ENCODE data around the gene CCDC187. TPM values are rescaled to one million over a fixed set of nuclear protein-coding genes. Genes with fewer than 3 reads are reported as not detected.

The CCDC187 gene
- total RNA-seq, 1 experiment from 2014 or later: not detected

DNA sequence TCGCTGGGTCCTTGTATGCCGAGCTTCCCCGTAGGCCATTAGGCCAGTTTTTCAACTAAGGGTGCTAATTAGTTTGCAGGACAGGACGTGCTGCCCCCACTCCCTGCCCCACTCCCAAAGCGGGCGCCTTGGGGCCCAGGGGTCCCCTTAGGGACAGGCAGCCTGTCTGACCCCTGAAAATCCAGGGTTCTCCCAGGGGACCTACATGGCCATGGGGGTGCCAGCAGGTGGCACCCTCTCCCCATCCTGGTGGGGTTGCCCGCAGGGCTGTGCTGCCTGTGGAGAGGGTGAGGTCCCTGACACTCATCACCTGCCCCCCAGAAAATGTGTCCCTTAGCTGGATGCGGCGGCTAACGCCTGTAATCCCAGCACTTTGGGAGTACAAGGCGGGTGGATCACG is 8.5 kb upstream of the CCDC187 start:
- no peak for DNase-seq (ENCODE audit: low spot score)

DNA sequence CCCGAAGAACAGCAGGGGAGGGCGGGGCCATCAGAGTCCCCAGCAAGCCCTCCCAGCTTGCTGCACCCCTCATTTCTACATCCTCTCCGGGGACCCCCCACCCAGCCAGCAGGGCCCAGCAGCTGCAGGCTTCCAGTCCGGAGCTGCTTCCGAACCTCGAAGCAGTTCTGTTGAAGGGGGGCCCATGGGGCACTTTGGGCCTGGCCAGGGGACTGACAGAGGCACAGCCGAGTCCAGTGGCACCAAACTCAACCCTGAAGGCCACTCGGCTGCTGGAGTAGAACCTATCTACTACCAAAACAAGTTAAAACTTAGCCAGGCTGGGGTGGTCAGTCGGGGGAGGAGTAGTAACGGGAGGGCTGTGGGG is 8.1 kb upstream of the CCDC187 start:
- DNase-seq (ENCODE audit: low spot score): no peak

DNA sequence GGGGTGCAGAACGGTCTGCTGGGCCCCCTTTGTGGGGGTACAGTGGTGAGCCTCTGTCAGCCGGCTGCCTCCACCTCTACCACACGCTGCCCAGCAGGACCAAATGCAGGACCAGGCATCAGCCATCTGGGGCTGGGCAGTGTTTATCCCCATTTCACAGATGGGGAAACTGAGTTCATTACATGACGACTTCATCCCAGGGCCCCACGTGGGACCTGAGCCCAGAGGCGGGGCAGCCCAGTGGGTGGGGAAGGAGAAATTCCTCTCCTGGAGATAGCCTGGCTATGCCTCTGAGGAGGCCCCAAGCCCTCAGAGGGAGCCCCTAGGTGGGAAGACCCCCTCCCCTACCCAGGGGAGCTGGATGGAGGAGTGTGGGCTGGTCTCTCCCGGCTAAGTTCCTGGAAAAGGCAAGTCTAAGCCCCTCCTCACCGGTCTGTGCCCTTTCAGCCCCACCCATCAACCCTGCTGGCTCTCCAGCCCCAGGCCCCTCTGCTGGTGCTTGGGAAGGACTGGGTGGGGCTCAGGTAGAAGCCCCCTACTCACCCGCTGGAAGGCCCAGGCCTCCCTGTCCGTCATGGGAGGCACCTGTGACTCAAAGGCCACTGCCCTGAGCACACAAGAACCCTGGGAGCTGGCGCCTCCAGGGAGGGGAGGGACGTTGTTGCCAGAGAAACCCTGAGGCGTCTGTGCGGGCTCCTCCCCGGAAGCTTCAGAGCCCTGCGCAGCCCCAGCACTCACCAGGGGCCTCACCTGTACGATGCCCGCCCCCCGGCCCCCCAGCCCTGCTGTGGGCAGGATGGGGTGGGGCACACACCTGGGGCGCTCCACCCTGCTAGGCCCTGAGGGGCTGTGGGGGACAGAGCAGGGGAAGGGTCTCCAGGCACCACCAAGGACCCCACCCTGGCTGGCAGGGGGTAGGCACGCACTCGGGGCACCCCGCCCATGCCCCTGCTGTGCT is 7.4 kb upstream of the CCDC187 start:
- no peak for DNase-seq (ENCODE audit: low spot score)

DNA sequence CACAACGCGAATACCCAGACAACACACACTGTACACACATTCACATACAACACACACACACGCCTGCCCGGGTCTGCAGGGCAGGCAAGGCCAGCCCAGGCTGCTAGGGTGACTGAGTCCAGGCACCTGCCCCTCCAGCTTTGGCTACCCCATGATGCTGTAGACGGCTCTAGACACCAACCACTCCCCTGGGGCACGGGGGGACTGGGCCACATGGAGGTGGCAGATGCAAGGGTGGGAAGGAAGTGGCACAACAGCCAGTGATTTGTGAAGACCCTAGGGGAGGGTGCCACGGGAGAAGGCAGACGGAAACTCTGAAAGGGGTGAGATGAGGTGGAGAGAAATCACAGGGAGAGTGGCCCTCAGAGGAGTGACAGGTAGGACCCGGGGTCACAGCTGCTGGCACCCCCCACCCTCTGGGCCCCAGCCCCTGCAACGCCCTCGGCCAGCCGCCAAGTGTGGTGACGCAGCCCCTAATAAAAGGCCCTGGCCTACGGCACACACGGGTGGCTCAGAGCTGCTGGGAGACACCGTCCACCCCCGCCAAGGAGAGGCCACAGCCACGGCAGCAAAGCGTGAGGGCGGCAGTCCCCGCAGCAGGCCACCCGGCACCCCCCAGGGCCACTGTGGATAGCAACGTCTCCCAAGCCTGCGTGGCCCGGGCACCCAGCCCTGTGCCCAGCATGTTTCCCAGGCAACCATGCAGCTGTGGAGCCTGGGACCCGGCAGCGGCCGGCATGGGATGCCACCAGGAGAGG is 6.6 kb upstream of the CCDC187 start:
- no peak for DNase-seq (ENCODE audit: low spot score)

DNA sequence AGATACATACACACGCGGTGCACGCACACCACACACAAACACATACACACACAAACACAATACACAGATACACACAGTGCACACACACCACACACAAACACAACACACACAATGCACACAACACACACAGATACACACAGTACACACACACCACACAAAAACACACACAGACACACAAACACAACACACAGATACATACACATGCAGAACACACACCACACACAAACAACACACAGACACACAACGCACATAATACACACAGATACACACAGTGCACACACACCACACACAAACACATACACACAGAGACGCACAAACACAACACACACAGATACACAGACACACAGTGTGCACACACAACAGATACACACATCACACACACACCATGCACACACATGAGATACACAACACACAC is 5.9 kb upstream of the CCDC187 start:
- no peak for DNase-seq (ENCODE audit: low spot score)

DNA sequence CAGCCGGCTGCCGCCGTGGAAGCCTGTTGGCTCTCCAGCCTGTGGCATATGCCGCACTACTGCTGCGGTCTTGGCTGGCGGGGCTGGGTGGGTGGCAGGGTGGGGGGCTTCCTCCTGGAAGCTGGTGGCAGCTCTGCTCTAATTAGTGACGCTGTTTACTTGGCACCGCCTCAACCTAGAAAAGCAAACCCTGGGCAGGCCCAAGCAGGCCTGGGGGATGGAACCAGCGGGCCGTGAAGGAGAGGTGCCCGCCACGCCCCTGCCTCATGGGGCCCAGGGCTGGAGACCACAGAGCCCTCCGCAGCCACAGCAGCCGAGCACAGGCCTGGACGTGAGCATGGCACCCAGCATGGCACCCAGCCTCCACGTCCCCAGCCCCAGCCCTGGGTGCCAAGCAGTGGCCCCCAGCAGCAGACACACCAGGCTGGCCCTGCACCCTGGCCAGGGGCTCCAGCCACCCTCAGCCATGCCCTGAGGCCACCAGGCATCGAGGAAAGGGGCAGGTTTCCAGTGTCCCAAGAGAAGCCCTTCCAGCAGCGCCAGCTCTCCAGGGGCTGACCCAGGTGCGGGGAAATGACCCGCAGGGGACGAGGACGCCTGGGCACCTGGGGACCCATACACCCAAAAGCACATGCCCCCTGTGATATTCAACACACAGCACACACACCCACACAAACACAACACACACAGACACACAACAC is 5.4 kb upstream of the CCDC187 start:
- DNase-seq (ENCODE audit: low spot score): no peak

DNA sequence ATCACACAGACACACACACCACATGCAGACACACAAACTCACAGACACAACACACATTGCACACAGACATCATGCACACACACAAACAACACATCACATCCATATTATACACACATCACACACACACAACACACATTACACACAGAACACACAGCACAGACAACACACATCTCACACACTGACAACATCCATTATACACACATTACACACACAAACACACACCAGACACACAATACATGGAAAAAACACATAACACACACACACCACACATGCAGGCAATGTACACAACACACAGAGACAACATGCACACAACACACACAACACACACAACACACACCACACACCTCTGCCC is 4.8 kb upstream of the CCDC187 start:
- no peak for DNase-seq (ENCODE audit: low spot score)

DNA sequence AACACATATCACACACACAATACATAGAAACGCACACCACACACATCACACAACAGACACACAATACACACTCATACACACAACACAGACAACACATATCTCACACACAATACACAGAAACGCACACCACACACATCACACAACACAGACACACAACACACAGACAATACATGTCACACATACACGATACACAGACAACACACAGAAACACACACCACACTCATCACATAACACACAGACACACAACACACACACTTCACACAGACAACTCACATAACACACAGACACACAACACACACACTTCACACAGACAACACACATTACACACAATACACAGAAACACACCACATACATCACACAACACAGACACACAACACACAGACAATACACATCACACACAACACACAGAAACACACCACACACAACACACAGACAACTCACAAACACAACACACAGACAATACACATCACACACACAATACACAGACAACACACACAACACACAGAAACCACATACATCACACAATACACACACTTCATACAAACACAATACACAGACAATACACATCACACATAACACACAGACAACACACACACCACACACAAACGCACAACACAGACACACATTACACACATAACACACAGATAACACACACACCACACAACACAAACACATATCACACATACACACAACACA is 4.3 kb upstream of the CCDC187 start:
- DNase-seq (ENCODE audit: low spot score): no peak

DNA sequence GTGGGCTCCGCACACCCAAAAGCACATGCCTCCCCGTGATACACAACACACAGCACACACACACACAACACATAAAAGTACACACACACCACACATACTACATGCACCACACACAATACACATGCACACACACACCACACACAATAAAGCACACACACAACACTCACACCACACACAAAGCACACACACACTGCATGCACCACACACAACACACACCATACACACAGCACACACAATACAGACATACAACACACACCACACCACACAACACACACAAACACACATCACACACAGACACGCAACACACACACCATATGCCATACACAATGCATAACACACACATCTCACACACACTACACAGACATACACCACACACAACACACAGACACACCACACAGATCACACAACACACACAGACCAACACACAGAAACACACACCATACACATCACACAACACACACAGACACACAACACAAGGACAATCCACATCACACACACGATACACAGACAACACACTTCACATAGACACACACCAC is 3.4 kb upstream of the CCDC187 start:
- no peak for DNase-seq (ENCODE audit: low spot score)

DNA sequence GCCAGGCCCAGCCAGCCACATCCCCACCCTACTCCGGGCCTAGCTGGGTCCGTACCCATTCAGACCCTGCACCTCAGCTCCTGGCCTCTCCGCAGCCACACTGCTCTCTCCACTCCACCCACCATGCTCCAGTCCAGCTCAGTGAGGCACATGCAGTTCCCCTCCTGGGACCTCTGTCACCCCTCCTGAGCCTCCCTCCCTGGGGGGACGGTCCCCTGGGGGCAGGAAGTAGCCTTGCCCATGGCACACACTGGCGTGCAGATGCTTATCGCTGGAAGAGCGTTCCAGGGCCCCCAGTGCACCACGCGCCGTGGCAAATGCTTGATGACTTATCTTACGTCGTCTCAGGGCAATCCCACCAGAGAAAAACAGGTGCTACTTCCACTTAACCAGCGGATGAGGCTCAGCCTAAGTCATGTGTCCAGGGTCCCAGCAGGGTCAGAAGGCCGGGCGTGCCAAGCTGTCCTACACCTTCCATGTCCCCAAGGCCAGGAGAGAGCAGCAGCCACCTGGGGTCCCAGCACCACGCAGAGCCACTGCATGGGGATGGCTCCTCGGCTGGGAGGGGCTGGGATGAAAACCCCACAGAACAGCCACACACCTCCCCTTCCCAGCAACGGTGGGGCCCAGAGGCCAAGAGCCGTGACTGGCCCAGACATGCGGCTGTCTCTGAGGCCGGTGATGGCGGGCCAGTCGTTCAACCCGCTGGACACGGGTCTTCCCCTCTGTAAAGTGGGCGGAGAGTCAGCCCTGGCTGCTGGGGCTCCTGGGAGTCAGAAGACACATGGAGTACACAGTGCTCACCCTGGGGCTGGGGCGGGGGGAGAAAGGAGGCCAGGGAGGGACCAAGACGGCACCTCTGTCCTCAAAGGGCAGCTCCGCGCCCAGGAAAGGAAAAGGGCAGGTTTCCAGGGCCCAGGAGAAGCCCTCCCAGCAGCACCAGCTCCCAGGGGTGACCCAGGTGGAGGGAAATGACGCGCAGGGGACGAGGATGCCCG is 2.6 kb upstream of the CCDC187 start:
- no peak for DNase-seq (ENCODE audit: low spot score)

DNA sequence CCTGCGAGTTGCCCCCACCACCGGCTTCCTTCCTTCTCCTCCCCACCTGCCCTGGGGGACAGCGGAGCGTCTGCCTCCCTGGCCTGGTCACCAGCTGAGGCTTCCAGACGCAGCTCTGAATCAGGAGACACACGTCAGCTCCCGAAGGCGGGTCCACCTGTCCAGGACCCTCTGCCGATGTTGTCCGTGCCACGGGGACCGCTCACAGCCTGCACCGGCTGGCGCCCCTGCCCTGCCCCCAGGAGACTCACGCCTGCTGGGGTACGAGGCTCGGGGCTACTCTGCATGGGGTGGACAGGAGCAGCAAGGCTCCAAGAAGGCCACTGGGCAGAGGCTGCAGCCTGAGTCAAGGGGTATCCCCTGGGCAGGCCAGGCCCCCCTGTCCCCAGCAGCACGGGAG is 1.9 kb upstream of the CCDC187 start:
- no peak for DNase-seq (ENCODE audit: low spot score)

DNA sequence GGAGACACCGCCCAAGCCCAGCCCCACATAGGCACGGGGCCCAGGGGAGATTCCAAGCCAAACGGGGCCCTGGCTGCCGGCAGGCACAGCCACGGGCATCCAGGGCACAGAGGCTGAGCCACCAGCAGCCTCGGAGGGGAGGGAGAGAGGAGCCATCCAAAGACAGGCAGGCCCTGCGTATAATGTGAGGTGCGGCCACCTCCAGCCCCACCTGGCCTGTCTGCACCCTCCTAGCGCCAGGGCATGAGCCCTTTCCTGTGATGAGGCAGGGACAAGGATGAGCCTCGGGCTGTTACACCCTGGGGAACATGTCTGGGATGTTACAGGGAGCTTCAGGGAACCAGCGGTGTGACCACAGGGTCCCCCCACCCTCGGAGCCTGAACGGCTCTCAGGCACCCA is 1.1 kb upstream of the CCDC187 start:
- no peak for DNase-seq (ENCODE audit: low spot score)

DNA sequence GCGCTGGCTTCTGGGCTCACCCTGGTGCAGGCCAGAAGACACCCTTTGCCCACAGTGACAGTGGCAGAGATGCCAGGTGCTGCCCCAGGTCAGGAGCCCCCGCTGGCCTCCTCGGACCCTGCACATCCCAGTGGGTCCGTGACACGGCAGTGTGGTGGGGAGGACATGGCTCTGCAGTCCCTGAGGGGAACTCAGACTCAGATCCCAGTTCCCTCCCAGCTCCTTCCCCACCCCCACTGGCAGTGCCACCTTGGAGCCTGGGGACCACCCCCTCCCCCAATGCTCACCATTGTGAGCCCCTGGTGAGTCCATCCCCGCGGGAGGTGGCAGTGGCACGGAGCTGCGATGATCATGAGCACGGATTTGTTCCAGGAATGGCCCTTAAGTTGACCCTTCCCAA is 562 bp upstream of the CCDC187 start:
- DNase-seq (ENCODE audit: low spot score): no peak

DNA sequence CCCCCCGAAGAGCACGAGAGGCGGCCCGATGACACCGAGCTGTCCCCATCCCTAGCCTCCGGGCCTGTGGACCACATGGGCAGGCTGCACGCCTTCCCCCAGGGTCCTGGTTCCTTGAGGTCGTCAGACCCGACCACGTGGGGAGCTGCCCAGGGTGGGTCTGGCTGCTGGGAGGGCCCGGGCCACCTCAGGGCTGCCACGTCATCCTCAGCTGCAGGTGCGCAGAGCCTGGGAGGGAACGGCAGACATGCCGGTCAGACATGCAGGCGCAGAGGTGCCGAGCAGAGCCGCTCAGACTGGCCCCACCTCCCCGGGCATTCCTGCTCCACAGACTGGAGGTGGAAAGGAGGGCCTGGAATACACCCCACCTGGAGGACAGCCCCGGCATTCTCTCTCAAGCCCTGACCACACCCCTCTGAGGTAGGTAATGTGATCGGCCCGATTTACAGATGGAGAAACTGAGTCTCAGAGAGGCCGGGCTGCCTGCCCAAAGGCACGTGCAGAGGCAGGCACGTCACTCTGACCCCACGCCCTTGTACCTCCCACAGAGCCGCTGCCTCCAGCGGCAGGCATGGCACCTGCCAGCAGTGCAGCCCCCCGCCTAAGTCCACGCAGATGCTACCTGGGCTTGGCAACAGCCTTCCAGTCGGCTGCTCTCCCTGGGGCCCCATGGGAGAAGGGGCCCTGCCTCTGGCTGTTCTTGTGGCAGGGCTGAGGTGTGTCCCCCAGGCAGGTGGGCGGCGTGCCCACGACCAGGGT is 649 bp downstream of the CCDC187 start:
- DNase-seq (ENCODE audit: low spot score): no peak

DNA sequence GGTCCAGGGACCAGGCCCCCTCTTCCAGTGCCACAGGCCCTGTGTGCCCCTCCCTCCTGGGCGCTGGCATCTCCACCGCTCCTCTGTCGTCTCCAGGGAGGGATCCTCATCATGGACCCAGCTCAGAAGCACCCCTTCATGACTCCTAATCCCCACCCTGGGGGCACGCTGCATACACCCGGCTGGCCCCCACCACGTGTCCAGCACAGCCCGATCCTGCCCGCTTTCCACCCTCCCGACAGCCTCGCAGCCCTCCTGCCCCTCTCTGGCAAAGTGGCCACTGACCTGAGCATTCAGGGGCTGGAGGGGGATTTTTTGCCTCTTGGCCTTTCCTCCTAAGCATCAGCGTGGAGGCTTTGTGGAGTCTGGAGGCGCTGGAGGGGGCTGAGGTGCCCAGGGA is 1.4 kb downstream of the CCDC187 start:
- no peak for DNase-seq (ENCODE audit: low spot score)

DNA sequence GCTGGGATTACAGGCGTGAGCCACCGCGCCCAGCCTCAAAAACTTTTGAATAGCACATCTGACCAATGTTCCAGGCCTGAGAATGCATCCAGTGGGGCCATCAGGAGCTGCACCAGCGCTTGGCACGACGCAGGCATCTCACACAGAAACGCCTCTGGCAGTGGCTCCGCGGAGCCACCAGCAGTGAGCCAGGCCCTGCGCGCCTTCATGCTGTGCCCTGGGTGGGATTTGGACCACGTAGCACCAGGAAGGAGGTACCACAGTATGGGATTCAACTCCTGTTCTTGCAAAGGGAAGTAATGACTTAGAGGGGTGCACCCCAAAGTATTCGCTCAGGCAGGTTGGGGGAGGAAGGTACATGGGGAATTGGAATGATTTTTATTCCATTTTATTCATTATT is 3.0 kb downstream of the CCDC187 start:
- no peak for DNase-seq (ENCODE audit: low spot score)

DNA sequence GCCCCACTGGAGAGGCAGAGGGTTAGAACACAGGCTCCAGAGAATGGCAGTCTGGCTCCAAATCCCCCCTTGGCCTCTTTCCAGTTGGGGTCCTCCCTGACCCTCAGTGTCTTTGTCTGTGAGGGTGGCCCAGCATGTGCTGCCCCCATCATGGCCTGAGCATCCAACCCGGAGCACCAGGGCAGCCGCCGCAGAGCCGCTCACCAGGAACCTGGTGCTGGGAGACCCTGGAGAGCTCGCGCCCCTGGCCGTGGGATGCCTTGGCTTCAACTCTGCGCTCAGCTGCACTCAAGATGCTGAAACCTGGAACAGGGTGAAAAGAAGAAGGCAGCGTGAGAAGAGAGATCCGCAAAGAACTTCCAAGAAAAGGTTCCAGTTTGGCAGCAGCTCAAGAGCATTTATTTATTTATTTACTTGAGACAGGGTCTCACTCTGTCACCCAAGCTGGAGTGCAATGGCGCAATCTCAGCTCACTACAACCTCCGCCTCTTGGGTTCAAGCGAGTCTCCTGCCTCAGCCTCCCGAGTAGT is 3.8 kb downstream of the CCDC187 start:
- no peak for DNase-seq (ENCODE audit: low spot score)

DNA sequence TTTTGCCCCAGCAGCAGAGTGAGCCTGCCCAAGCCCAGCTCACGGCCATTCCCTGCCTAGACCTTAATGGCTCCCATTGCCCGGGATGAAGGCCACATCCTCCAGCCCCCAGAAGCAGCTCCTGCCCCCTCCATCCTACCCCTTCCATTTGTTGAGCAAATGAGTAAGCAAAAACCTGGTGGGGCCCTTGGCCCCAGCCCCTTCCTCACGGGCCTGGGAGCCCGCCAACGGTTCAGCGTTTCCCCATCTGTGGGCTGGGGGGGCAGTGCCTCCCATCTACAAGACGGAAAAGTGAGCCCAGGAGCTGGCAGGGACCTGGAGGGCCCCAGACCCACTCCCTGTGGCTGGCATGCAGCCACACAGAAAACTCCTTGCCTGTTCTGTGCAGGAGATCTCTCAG is 4.4 kb downstream of the CCDC187 start:
- DNase-seq (ENCODE audit: low spot score): no peak

DNA sequence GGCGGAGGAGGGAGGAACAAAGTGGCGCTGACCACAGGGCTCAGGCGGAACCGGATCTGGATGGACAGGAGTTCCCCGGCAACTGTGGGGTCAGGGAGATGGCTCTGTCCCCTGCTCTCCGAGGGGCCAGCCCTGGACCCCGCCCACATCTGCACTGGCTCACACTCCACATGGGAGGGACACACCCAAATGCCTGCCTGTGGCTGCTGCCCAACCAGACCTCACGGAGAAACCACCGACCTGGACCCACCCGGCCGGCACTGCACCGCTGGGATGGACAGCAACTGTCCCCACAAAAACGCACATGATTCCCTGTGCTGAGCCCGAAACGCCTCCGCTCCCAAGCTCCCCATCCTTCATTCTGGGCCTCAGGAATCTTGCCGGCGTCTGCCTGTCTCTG is 4.8 kb downstream of the CCDC187 start:
- DNase-seq (ENCODE audit: low spot score): no peak

All from H4 (cell line).